Fibroblast of lung (primary cell): ENCODE data around the gene PDZRN4. TPM values are rescaled to one million over a fixed set of nuclear protein-coding genes. Genes with fewer than 3 reads are reported as not detected.

Experiments used
- DNase-seq, 2 donors: peaks; one replicate each; pipeline versions ENCODE4 v3.0.0 to v3.0.0-alpha.2; 2010; ENCODE audit warnings: low read depth in 2 of 2
- H2AFZ ChIP-seq: 2 replicates; pipeline ENCODE4 v1.5.1; 2012; ENCODE audit warnings: low read length, control low read depth, inconsistent platforms
- H3K27ac ChIP-seq: 2 replicates; pipeline ENCODE4 v1.5.1; 2011; ENCODE audit warnings: low read length, control low read depth; ENCODE audit not compliant: insufficient read depth
- H3K27me3 ChIP-seq: 2 replicates; pipeline ENCODE4 v1.5.1; 2011; ENCODE audit warnings: mild to moderate bottlenecking, low read length; ENCODE audit not compliant: control insufficient read depth, insufficient read depth
- H3K36me3 ChIP-seq: 2 replicates; pipeline ENCODE4 v1.5.1; 2011; ENCODE audit warnings: low read length; ENCODE audit not compliant: control insufficient read depth, insufficient read depth
- H3K4me1 ChIP-seq: 2 replicates; pipeline ENCODE4 v1.5.1; 2011; ENCODE audit warnings: low read length; ENCODE audit not compliant: control insufficient read depth, insufficient read depth; ENCODE audit errors: extremely low read depth
- H3K4me2 ChIP-seq: 2 replicates; pipeline ENCODE4 v1.5.1; 2011; ENCODE audit warnings: low read length, control low read depth; ENCODE audit not compliant: insufficient read depth; ENCODE audit errors: extremely low read depth
- H3K4me3 ChIP-seq, 4 experiments: fragments of 200-600 bp in 1 of 4; sonication (generic) in 1 of 4; replicated peaks in 1 of 4; 2 replicates each; pipeline ENCODE4 v1.5.1; 2011 to 2016; ENCODE audit warnings: low read length in 4 of 4, low read depth in 3 of 4, mild to moderate bottlenecking in 3 of 4, control low read depth in 2 of 4, inconsistent platforms in 1 of 4, mixed read lengths in 1 of 4; ENCODE audit not compliant: insufficient read depth in 1 of 4; ENCODE audit errors: control extremely low read depth in 1 of 4
- H3K79me2 ChIP-seq: 2 replicates; pipeline ENCODE4 v1.5.1; 2012; ENCODE audit warnings: mild to moderate bottlenecking, low read length, inconsistent platforms; ENCODE audit not compliant: control insufficient read depth, insufficient read depth
- H3K9ac ChIP-seq: 2 replicates; pipeline ENCODE4 v1.5.1; 2011; ENCODE audit warnings: mild to moderate bottlenecking, low read length, control low read depth; ENCODE audit not compliant: insufficient read depth
- H3K9me3 ChIP-seq: 2 replicates; pipeline ENCODE4 v1.5.1; 2012; ENCODE audit warnings: low read depth, low read length; ENCODE audit not compliant: control insufficient read depth, insufficient read depth
- H4K20me1 ChIP-seq: 2 replicates; pipeline ENCODE4 v1.5.1; 2011; ENCODE audit warnings: low read length; ENCODE audit not compliant: control insufficient read depth, insufficient read depth; ENCODE audit errors: extremely low read depth
- EZH2 ChIP-seq: IDR thresholded peaks from 2 replicates; pipeline ENCODE4 v1.5.1; 2012; ENCODE audit warnings: low read length, control low read depth, mild to moderate bottlenecking; ENCODE audit errors: missing control alignments
- polyA plus RNA-seq, 2 donors: library from polyadenylated mRNA; depleted of rRNA in 1 of 2; stranded (reverse) in 1 of 2; unstranded in 1 of 2; fragments of >200 nt; gene quantifications; 2 replicates each; pipeline ENCODE4 v1.2.1, GENCODE V29; 2011 to 2012; ENCODE audit warnings: missing spikeins in 1 of 2
- total RNA-seq: library from RNA; depleted of rRNA; stranded (reverse); fragments of >200 nt; gene quantifications from 2 replicates; pipeline ENCODE4 v1.2.1, GENCODE V29; 2014
- TF ChIP-seq, protein P1 (sequence below), 2 donors: IDR thresholded peaks in 1 of 2; conservative IDR thresholded peaks in 1 of 2; 1 replicate in 1 of 2; 2 replicates in 1 of 2; pipeline ENCODE4 v1.5.1; 2011 to 2012; ENCODE audit warnings: low read length in 2 of 2, control low read depth in 1 of 2, inconsistent platforms in 1 of 2, low read depth in 1 of 2, mild to moderate bottlenecking in 1 of 2

The PDZRN4 gene
- total and polyA plus RNA-seq, 2 donors (not counting 1 experiment from before 2014, with no cell fraction given) = not detected

DNA sequence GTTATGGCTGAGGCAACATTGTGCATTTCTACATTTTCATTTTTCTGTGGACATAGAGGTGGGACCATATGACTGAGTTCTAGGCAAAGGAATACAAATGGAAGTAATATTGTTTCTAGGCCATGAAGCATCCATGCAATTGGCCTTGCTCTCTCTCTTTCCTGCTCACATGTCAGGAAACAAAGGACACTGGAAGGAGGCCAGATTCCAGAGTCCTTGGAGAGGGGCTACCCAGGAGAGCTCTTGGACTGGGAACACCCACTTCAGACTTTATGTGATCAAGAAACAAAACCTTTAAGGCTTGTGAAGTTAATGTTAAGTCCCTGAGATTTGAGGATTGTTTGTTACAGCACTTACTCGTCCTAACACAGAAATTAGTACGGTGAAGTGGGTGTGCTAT lies 32.8 kb downstream of the PDZRN4 start:
- no peaks in the 10 kb centered on the region for H4K20me1 ChIP-seq
- no peak overlapping the region for H2AFZ ChIP-seq
- H3K4me3 ChIP-seq = no peak overlapping the region
- H3K36me3 ChIP-seq = no peaks in the 10 kb centered on the region
- no peaks in the 10 kb centered on the region for H3K4me1 ChIP-seq
- H3K79me2 ChIP-seq = no peaks in the 10 kb centered on the region
- DNase-seq = no peak
- no peak overlapping the region for H3K4me2 ChIP-seq
- no peaks in the 10 kb centered on the region for H3K27me3 ChIP-seq
- no peaks in the 10 kb centered on the region for H3K9me3 ChIP-seq
- H3K27ac ChIP-seq = no peak overlapping the region
- H3K9ac ChIP-seq = no peak overlapping the region
- no peak for TF ChIP-seq EZH2
- TF ChIP-seq, protein P1, sequence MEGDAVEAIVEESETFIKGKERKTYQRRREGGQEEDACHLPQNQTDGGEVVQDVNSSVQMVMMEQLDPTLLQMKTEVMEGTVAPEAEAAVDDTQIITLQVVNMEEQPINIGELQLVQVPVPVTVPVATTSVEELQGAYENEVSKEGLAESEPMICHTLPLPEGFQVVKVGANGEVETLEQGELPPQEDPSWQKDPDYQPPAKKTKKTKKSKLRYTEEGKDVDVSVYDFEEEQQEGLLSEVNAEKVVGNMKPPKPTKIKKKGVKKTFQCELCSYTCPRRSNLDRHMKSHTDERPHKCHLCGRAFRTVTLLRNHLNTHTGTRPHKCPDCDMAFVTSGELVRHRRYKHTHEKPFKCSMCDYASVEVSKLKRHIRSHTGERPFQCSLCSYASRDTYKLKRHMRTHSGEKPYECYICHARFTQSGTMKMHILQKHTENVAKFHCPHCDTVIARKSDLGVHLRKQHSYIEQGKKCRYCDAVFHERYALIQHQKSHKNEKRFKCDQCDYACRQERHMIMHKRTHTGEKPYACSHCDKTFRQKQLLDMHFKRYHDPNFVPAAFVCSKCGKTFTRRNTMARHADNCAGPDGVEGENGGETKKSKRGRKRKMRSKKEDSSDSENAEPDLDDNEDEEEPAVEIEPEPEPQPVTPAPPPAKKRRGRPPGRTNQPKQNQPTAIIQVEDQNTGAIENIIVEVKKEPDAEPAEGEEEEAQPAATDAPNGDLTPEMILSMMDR (conservative IDR thresholded peaks at IDR 0.05 in 1 of 2, IDR thresholded peaks at IDR 0.05 in 1 of 2; ENCODE audit: low read depth in 1 of 2, low read length in 2 of 2) = no peak

DNA sequence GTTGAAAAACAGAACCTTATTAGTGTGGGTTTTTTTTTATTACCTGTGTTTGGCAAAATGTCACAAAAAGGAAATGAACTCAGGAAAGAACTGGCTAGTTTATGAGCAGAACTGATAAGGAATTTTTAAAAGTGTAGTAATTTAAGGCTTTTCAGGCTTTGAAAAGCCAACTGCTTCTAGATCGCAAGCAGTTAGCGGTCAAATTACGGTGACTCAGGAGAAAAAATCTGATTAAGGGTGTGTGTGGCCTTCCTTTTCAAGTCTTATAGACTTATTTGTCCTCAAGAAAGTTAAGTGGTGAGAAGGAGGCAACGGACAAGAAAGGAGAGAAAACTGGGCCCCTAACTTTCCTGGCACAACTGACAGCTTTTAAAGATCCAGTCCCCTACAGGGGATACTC lies 33.4 kb downstream of the PDZRN4 start:
- Histone ChIP-seq H3K27me3 (no peaks in the 10 kb centered on the region), H3K79me2 (no peaks in the 10 kb centered on the region), H3K36me3 (no peaks in the 10 kb centered on the region), H3K4me2 (no peak overlapping the region), H3K9ac (no peak overlapping the region), H3K4me1 (no peaks in the 10 kb centered on the region), H3K4me3 (no peak overlapping the region), H3K27ac (no peak overlapping the region), H4K20me1 (no peaks in the 10 kb centered on the region), H3K9me3 (no peaks in the 10 kb centered on the region), H2AFZ (no peak overlapping the region)
- peak in 1 of 2 donors; percentile 0 for DNase-seq
- TF ChIP-seq, protein P1 (conservative IDR thresholded peaks at IDR 0.05 in 1 of 2, IDR thresholded peaks at IDR 0.05 in 1 of 2; ENCODE audit: low read depth in 1 of 2, low read length in 2 of 2) = no peak
- no peak for TF ChIP-seq EZH2

DNA sequence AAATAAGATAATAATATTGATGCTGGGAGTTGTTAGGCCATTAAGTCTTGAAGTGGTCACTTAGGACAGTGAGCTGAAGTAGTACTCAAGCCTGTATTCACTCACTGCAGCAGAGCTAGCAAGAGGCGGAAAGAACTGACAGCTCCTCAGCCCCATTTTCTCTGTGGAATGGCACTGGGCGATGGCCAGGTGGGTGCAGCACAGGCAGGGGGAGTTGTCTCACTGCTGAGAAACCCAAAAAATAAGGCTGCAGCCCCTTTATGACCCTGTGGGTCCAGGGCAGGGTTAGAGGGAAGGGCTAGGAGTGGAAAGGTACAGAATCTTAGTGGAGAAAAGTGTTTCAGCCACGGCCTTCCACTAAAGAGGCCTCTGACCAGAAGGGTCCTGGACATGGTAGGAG lies 35.5 kb downstream of the PDZRN4 start:
- H3K79me2 ChIP-seq = no peaks in the 10 kb centered on the region
- no peak overlapping the region for H2AFZ ChIP-seq
- H3K4me2 ChIP-seq = no peak overlapping the region
- H3K4me3 ChIP-seq = no peak overlapping the region
- no peak for DNase-seq
- TF ChIP-seq, protein P1 (conservative IDR thresholded peaks at IDR 0.05 in 1 of 2, IDR thresholded peaks at IDR 0.05 in 1 of 2; ENCODE audit: low read depth in 1 of 2, low read length in 2 of 2) = no peak
- no peak for TF ChIP-seq EZH2
- H3K4me1 ChIP-seq = no peaks in the 10 kb centered on the region
- no peaks in the 10 kb centered on the region for H3K9me3 ChIP-seq
- no peak overlapping the region for H3K27ac ChIP-seq
- H3K9ac ChIP-seq = no peak overlapping the region
- H3K27me3 ChIP-seq = no peaks in the 10 kb centered on the region
- no peaks in the 10 kb centered on the region for H4K20me1 ChIP-seq
- no peaks in the 10 kb centered on the region for H3K36me3 ChIP-seq
